Testis (tissue), 3 donors: Measurements from ENCODE around the gene SLC7A14. TPM values are rescaled to one million over a fixed set of nuclear protein-coding genes. Genes with fewer than 3 reads are reported as not detected.

Source experiments
- DNase-seq: peaks from one replicate; pipeline ENCODE4 v3.0.0-alpha.2; 2019
- H3K27ac ChIP-seq, 2 donors: fragments of 200-600 bp; sonication (generic); one replicate each; pipeline ENCODE4 v1.5.1; 2019
- H3K27me3 ChIP-seq: fragments of 200-600 bp; sonication (generic); one replicate; pipeline ENCODE4 v1.5.1; 2019
- H3K36me3 ChIP-seq: fragments of 200-600 bp; sonication (generic); one replicate; pipeline ENCODE4 v1.5.1; 2017; ENCODE audit warnings: low read depth; ENCODE audit errors: missing control alignments
- H3K4me1 ChIP-seq: fragments of 200-600 bp; sonication (generic); one replicate; pipeline ENCODE4 v1.5.1; 2019
- H3K4me3 ChIP-seq, 2 donors: fragments of 200-600 bp; sonication (generic); one replicate each; pipeline ENCODE4 v1.5.1; 2017 to 2019
- H3K9me3 ChIP-seq: fragments of 200-600 bp; sonication (generic); one replicate; pipeline ENCODE4 v1.5.1; 2017
- POLR2A ChIP-seq: fragments of 450-650 bp; IDR thresholded peaks from one replicate; pipeline ENCODE4 v1.6.1; 2017; ENCODE audit warnings: antibody characterized with exemption, mild to moderate bottlenecking, moderate library complexity
- WGBS, 2 donors: methylation state at CpG; one replicate each; pipeline ENCODE4 v1.1.5; 2018; 5-methylcytosine and 5-hydroxymethylcytosine counted together
- intact Hi-C: fragments of 100-400 bp; cut with DNase I; formaldehyde crosslinking; loops from one replicate; pipeline ENCODE4 v1.15.1; 2023; ENCODE audit warnings: low total_unique reads
- microRNA-seq, 2 donors: library from miRNA; unstranded; fragments of <30 nt; microRNA quantifications; one replicate each; pipeline ENCODE4, GENCODE V29; 2016; ENCODE audit warnings: borderline number of aligned reads in 2 of 2, borderline replicate concordance in 1 of 2
- polyA plus RNA-seq: library from polyadenylated mRNA; stranded (reverse); fragments of 350-450 nt; fragmentation: Illumina TruSeq; extraction: RNeasy Lipid Tissue Mini Kit (QIAGEN cat#74804); gene quantifications from one replicate; pipeline ENCODE4 v1.2.3, GENCODE V29; 2014; ENCODE audit warnings: low read depth, low replicate concordance; ENCODE audit not compliant: insufficient read depth
- total RNA-seq, 2 donors: library from RNA; depleted of rRNA; stranded (reverse); fragments of >200 nt; gene quantifications; one replicate each; pipeline ENCODE4 v1.2.3, GENCODE V29; 2016
- TF ChIP-seq, protein P1 (sequence below), 3 experiments: fragments of 450-650 bp in 2 of 3; fragments of 200-600 bp in 1 of 3; sonication (generic) in 1 of 3; IDR thresholded peaks; one replicate each; pipeline ENCODE4 v1.5.1; 2016 to 2019; ENCODE audit warnings: antibody characterized with exemption in 3 of 3, mild to moderate bottlenecking in 2 of 3, moderate library complexity in 1 of 3

The SLC7A14 gene
- total and polyA plus RNA-seq, 3 donors from 2014 or later: 0.15 to 0.31 (median 0.24) TPM

GRCh38 chr3:170417090-170417489, 168.8 kb downstream of the SLC7A14 start:
- 64 to 89% methylated on average over 1 of the region's 1 CpG for WGBS, 2 donors
- TF ChIP-seq, protein P1, sequence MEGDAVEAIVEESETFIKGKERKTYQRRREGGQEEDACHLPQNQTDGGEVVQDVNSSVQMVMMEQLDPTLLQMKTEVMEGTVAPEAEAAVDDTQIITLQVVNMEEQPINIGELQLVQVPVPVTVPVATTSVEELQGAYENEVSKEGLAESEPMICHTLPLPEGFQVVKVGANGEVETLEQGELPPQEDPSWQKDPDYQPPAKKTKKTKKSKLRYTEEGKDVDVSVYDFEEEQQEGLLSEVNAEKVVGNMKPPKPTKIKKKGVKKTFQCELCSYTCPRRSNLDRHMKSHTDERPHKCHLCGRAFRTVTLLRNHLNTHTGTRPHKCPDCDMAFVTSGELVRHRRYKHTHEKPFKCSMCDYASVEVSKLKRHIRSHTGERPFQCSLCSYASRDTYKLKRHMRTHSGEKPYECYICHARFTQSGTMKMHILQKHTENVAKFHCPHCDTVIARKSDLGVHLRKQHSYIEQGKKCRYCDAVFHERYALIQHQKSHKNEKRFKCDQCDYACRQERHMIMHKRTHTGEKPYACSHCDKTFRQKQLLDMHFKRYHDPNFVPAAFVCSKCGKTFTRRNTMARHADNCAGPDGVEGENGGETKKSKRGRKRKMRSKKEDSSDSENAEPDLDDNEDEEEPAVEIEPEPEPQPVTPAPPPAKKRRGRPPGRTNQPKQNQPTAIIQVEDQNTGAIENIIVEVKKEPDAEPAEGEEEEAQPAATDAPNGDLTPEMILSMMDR (IDR thresholded peaks at IDR 0.05): no peak
- no peak for TF ChIP-seq POLR2A
- no peak for DNase-seq
- intact Hi-C loops: no loop called here
- no peaks in the 10 kb centered on the region for H3K9me3 ChIP-seq
- H3K27me3 ChIP-seq: no peaks in the 10 kb centered on the region
- H3K4me3 ChIP-seq: no peak overlapping the region
- H3K36me3 ChIP-seq: no peaks in the 10 kb centered on the region
- H3K27ac ChIP-seq: no peak overlapping the region
- H3K4me1 ChIP-seq: peaks cover 11% of the 10 kb centered on the region

DNA sequence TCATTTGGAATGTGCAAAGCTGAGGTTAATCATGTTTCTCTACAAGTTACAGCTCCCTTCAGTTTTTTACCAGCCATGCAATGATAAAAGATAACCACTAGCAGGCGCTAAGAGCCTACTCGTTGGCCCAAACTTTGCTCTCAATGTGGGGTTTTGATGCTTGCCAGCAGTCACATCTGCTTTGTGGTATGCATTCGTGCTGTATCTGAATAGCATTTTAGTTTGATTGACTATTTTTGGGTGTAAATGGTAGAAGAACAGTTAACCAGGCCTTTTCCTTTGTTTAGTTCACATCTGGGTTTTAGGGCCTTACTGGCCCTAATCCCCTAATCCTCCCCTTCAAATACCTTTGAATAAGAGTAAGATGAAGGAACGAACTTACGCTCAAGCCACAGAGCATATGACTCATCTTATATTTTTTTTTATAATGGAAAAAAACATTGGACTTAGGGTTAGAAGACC, 171.6 kb downstream of the SLC7A14 start:
- WGBS, 2 donors: 39 to 46% methylated on average over 5 of the region's 5 CpGs
- peak; percentile 75 for DNase-seq
- intact Hi-C loops: loop anchor here (5.0 kb wide), 1 partner anchor 102 kb away; no protein-coding TSS in a partner anchor

DNA sequence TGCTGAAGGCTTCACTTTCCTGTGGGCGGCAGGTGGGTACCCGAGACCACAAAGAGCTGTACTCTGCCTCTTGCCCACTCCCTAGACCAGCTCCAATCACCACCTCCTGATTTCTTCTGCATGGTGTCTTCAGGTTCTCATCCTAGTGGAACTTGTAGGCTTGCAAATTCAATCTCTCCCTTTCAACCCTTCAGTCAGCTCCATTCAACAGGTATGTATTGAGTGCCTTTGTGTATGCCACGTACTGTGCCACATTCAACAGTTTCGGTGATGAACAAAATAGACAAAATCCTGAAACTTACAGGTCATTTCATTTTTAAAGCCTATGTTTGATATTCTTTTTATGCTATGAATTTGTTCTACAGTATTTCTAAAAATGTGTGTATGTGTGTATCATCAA, 172.6 kb downstream of the SLC7A14 start:
- Histone ChIP-seq H3K27ac (no peak overlapping the region), H3K9me3 (no peaks in the 10 kb centered on the region), H3K4me1 (peaks cover 4% of the 10 kb centered on the region), H3K4me3 (no peak overlapping the region), H3K27me3 (no peaks in the 10 kb centered on the region), H3K36me3 (no peaks in the 10 kb centered on the region)
- no peak for DNase-seq
- intact Hi-C loops: loop anchor here (5.0 kb wide), 1 partner anchor 101 kb away; no protein-coding TSS in a partner anchor
- WGBS, 2 donors: 93 to 97% methylated on average over 4 of the region's 4 CpGs
- TF ChIP-seq POLR2A: no peak
- TF ChIP-seq, protein P1 (IDR thresholded peaks at IDR 0.05): no peak

More for the DNA sequence above, 171.6 kb downstream of the SLC7A14 start:
- TF ChIP-seq POLR2A: no peak
- TF ChIP-seq, protein P1 (IDR thresholded peaks at IDR 0.05): peak; percentile 83 to 93 (median 91)
- no peaks in the 10 kb centered on the region for H3K36me3 ChIP-seq
- no peaks in the 10 kb centered on the region for H3K27me3 ChIP-seq
- H3K27ac ChIP-seq: no peak overlapping the region
- no peaks in the 10 kb centered on the region for H3K9me3 ChIP-seq
- H3K4me3 ChIP-seq: no peak overlapping the region
- H3K4me1 ChIP-seq: peaks cover 4% of the 10 kb centered on the region

DNA sequence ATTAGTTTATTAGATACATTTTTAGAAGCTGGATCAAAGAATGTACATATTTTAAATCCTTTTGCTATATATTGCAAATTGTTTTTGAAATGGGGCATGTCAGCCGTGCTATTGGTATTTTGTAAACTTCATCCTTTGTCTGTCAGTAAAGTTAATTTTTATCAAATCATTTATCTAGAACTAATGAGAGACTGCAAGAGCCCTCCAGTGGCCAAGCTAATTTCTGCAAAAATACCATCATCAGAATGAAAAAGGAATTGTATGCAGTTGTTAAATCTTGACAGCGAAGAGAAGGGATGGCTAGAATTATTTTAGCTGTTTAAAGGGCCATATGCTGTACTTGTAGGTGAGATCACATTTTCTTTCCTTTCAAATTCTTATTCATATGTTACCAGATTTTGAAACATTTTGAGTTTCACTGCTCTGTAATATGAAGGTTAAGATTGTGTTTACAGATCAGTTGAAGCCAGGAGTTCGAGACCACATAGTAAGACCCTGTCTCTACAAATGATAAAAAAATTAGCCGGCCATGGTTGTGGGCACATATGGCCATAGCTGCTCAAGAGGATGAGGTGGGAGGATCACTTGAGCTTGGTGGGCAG, 175.3 kb downstream of the SLC7A14 start:
- peak; percentile 45 for DNase-seq
- Histone ChIP-seq H3K27me3 (no peaks in the 10 kb centered on the region), H3K4me1 (peaks cover 4% of the 10 kb centered on the region), H3K36me3 (no peaks in the 10 kb centered on the region), H3K9me3 (no peaks in the 10 kb centered on the region), H3K27ac (no peak overlapping the region), H3K4me3 (no peak overlapping the region)
- intact Hi-C loops: loop anchor here (5.0 kb wide), 1 partner anchor 98 kb away; no protein-coding TSS in a partner anchor
- WGBS, 2 donors: 51 to 54% methylated on average over 4 of the region's 4 CpGs
- TF ChIP-seq POLR2A: no peak
- TF ChIP-seq, protein P1 (IDR thresholded peaks at IDR 0.05): peak; percentile 46 to 51 (median 51)

Small RNA genes within 50 kb of the gene (microRNA-seq; reads per million reads assigned to microRNA genes)
- 0 reads per million in 2 donors for gene MIR6828

Other genes with a start within 250 kb of the SLC7A14 start
- 10 to 100 TPM; 47.4 to 53.6 TPM for gene SKIL, start 228.4 kb downstream of the SLC7A14 start, total RNA-seq
- gene SKIL, start 228.4 kb downstream of the SLC7A14 start, polyA plus RNA-seq: 19.1 TPM
- 1,000 to 10,000 TPM; 1,237 to 1,538 TPM for gene CLDN11, start 167.2 kb downstream of the SLC7A14 start, total RNA-seq
- 378 TPM for gene CLDN11, start 167.2 kb downstream of the SLC7A14 start, polyA plus RNA-seq